ENCODE data around the gene DCXR.

Gene DCXR

GRCh38 chr17:82010575-82011525 lies 26.6 kb downstream of the DCXR start:
- no peak for DNase-seq (ENCODE audit: low spot score)

GRCh38 chr17:82009413-82009812 lies 28.1 kb downstream of the DCXR start:
- DNase-seq (ENCODE audit: low spot score), result no peak

GRCh38 chr17:82008941-82009405 lies 28.5 kb downstream of the DCXR start:
- no peak for DNase-seq (ENCODE audit: low spot score)

- DNase-seq (ENCODE audit: low spot score), result no peak
Observed at GRCh38 chr17:82008258-82008940, 29.1 kb downstream of the DCXR start.

GRCh38 chr17:82007495-82008257 lies 29.8 kb downstream of the DCXR start:
- DNase-seq (ENCODE audit: low spot score), result no peak

- DNase-seq (ENCODE audit: low spot score), result no peak
Observed at GRCh38 chr17:82007228-82007494, 30.3 kb downstream of the DCXR start.

GRCh38 chr17:82006468-82007227 lies 30.8 kb downstream of the DCXR start:
- no peak for DNase-seq (ENCODE audit: low spot score)

GRCh38 chr17:82005701-82006348 lies 31.7 kb downstream of the DCXR start:
- DNase-seq (ENCODE audit: low spot score), result no peak

- DNase-seq (ENCODE audit: low spot score), result no peak
Observed at GRCh38 chr17:82004517-82005455, 32.7 kb downstream of the DCXR start.

- no peak for DNase-seq (ENCODE audit: low spot score)
Observed at GRCh38 chr17:82003411-82004381, 33.8 kb downstream of the DCXR start.

- DNase-seq (ENCODE audit: low spot score), result no peak
Observed at GRCh38 chr17:82001571-82002056, 35.9 kb downstream of the DCXR start.

GRCh38 chr17:82000803-82001570 lies 36.5 kb downstream of the DCXR start:
- no peak for DNase-seq (ENCODE audit: low spot score)

- DNase-seq (ENCODE audit: low spot score), result no peak
Observed at GRCh38 chr17:81999976-82000802, 37.3 kb downstream of the DCXR start.

- DNase-seq (ENCODE audit: low spot score), result no peak
Observed at GRCh38 chr17:81999587-81999975, 37.9 kb downstream of the DCXR start.

- DNase-seq (ENCODE audit: low spot score), result no peak
Observed at GRCh38 chr17:81998691-81999438, 38.6 kb downstream of the DCXR start.

- no peak for DNase-seq (ENCODE audit: low spot score)
Observed at GRCh38 chr17:81998212-81998611, 39.3 kb downstream of the DCXR start.
